K562 (cell line): Measurements from ENCODE around the gene SIDT2. TPM values are rescaled to one million over a fixed set of nuclear protein-coding genes. Genes with fewer than 3 reads are reported as not detected.

Experiments
- ATF1 ChIP-seq, 2 experiments: fragments of 450-650 bp in 1 of 2; IDR thresholded peaks; 2 replicates each; pipeline ENCODE4 v1.6.1; 2016; ENCODE audit warnings: missing compliant biosample characterization in 1 of 2, missing genetic modification characterization in 1 of 2
- CBFB ChIP-seq: sonication (generic); formaldehyde crosslinking; IDR thresholded peaks from 2 replicates; pipeline ENCODE4 v1.4.0; 2020; ENCODE audit warnings: mild to moderate bottlenecking, missing genetic modification reagents
- ETV5 ChIP-seq: sonication (generic); formaldehyde crosslinking; IDR thresholded peaks from 2 replicates; pipeline ENCODE4 v1.4.0; 2020; ENCODE audit warnings: low read depth, mild to moderate bottlenecking, missing genetic modification reagents
- HMGN3 ChIP-seq: IDR thresholded peaks from 2 replicates; pipeline ENCODE4 v1.6.1; 2011; ENCODE audit warnings: borderline replicate concordance, low read depth, mild to moderate bottlenecking, mixed read lengths, low read length; ENCODE audit not compliant: insufficient read length; ENCODE audit errors: extremely low read depth
- KDM5B ChIP-seq: fragments of 200-600 bp; sonication (generic); IDR thresholded peaks from 2 replicates; pipeline ENCODE4 v1.6.1; 2012; ENCODE audit warnings: low read depth, mild to moderate bottlenecking, moderate library complexity, low read length, control low read depth, inconsistent platforms; ENCODE audit not compliant: insufficient replicate concordance
- PHF20 ChIP-seq: fragments of 450-650 bp; IDR thresholded peaks from 2 replicates; pipeline ENCODE4 v1.6.1; 2018; ENCODE audit not compliant: partially characterized antibody
- PRPF4 ChIP-seq: fragments of 200-400 bp; formaldehyde crosslinking; IDR thresholded peaks from one replicate; pipeline ENCODE4 v1.6.1; 2017; ENCODE audit warnings: low read length, low read depth, mild to moderate bottlenecking; ENCODE audit not compliant: insufficient read depth, poor library complexity, severe bottlenecking
- PTRF ChIP-seq: fragments of 450-650 bp; IDR thresholded peaks from 2 replicates; pipeline ENCODE4 v1.6.1; 2016; ENCODE audit warnings: mild to moderate bottlenecking, missing genetic modification characterization, missing compliant biosample characterization
- SMARCC2 ChIP-seq: fragments of 450-650 bp; IDR thresholded peaks from 2 replicates; pipeline ENCODE4 v1.6.1; 2017; ENCODE audit warnings: antibody characterized with exemption, moderate library complexity, mild to moderate bottlenecking, low read depth
- TAF7 ChIP-seq: fragments of 450-650 bp; IDR thresholded peaks from 2 replicates; pipeline ENCODE4 v1.6.1; 2016; ENCODE audit warnings: missing genetic modification characterization, missing compliant biosample characterization
- polyA plus RNA-seq, 8 experiments: library from polyadenylated mRNA; depleted of rRNA in 4 of 8; stranded (reverse) in 5 of 8; unstranded in 3 of 8; fragments of >200 nt; fragmentation: Nextera tagmentation in 2 of 8; fragmentation: Illumina TruSeq in 1 of 8; extraction: Ambion mirVana in 2 of 8; extraction: Trizol in 1 of 8; gene quantifications; 2 replicates each; pipeline versions ENCODE4 v1.2.1 to v1.2.3, GENCODE V29; 2011 to 2014; ENCODE audit warnings: inconsistent platforms in 1 of 8, missing spikeins in 1 of 8
- total RNA-seq, 7 experiments: library from RNA; depleted of rRNA in 6 of 7; stranded (reverse); fragments of >200 nt in 6 of 7; fragmentation: Illumina TruSeq in 2 of 7; extraction: Trizol in 2 of 7; gene quantifications; 2 replicates each; pipeline versions ENCODE4 v1.2.1 to v1.2.3, GENCODE V29; 2011 to 2021; ENCODE audit warnings: low replicate concordance in 1 of 7
- TF ChIP-seq, protein P1 (sequence below): fragments of 450-650 bp; formaldehyde crosslinking; IDR thresholded peaks from 2 replicates; pipeline ENCODE4 v1.4.0; 2020; ENCODE audit warnings: mild to moderate bottlenecking, moderate library complexity
- TF ChIP-seq, protein P2 (sequence below): fragments of 450-650 bp; IDR thresholded peaks from 2 replicates; pipeline ENCODE4 v1.6.1; 2016; ENCODE audit warnings: low read depth, mild to moderate bottlenecking, moderate library complexity
- TF ChIP-seq, protein P3 (sequence below): fragments of 450-650 bp; IDR thresholded peaks from 2 replicates; pipeline ENCODE4 v1.6.1; 2016; ENCODE audit warnings: mild to moderate bottlenecking, moderate library complexity

Gene SIDT2
- total and polyA plus RNA-seq, 9 of the 15 experiments (the other 6 are each of a cell fraction or from before 2014, with no cell fraction given) = 2.4 to 20.2 (median 6.5) TPM

DNA sequence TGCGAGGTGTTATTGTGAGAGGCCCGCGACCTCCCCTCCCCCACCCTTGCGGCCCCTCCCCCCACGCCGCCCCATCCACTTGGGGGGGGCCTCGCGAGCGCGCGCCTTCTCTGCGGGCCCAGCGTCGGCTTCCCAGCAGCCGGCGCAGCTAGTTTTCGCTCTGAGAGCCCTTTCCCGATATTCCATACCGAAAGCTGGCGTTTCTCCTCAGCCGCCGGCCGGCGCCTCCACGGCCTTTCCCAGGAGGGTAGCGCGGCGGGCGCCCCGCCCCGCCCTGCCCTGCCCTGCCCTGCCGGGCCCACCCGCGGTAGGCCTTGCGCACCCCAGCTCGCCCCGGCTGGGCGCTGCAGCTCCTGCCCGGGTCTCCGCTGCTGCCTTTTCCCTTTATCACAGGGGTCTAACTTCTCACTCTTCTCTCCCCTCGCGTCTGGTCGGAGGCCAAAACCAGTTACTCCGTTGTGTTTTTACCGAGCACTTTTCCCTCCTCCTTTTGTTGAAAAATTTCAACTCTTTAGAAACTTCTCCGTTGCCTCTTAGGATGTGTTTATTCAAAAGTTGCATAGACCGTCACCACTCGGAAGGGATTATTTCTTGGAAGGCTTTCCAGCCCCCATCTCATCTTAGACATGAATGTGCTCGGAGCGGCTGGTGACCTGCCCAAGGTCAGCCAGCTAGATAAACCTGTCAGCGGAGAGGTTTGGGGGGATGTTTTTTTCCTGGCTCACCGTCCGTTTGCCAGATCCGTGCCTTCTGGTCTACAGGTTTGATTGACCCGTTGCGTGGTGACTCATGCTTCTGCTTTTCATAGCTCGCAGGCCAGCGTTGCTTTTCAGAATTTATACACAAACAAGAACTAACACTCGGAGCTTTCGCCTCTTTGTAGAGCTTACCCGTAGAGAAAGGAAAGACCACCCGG lies 33.8 kb upstream of the SIDT2 start (continued):
- TF ChIP-seq, protein P1, sequence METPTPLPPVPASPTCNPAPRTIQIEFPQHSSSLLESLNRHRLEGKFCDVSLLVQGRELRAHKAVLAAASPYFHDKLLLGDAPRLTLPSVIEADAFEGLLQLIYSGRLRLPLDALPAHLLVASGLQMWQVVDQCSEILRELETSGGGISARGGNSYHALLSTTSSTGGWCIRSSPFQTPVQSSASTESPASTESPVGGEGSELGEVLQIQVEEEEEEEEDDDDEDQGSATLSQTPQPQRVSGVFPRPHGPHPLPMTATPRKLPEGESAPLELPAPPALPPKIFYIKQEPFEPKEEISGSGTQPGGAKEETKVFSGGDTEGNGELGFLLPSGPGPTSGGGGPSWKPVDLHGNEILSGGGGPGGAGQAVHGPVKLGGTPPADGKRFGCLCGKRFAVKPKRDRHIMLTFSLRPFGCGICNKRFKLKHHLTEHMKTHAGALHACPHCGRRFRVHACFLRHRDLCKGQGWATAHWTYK (CRISPR knock-in tag) = no peak
- TF ChIP-seq, protein P2, sequence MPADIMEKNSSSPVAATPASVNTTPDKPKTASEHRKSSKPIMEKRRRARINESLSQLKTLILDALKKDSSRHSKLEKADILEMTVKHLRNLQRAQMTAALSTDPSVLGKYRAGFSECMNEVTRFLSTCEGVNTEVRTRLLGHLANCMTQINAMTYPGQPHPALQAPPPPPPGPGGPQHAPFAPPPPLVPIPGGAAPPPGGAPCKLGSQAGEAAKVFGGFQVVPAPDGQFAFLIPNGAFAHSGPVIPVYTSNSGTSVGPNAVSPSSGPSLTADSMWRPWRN = no peak
- TF ChIP-seq PTRF (tag) (no peak), KDM5B (no peak), HMGN3 (peak; percentile 54), PRPF4 (peak; percentile 93), TAF7 (tag) (no peak), PHF20 (no peak), ETV5 (CRISPR knock-in tag) (no peak), SMARCC2 (peak; percentile 41; the same call in 1 of the 2 replicates), CBFB (CRISPR knock-in tag) (no peak), ATF1 (CRISPR knock-in tag; IDR thresholded peaks at IDR 0.05) (no peak), ATF1 (tag; IDR thresholded peaks at IDR 0.05) (no peak)
- TF ChIP-seq, protein P3, sequence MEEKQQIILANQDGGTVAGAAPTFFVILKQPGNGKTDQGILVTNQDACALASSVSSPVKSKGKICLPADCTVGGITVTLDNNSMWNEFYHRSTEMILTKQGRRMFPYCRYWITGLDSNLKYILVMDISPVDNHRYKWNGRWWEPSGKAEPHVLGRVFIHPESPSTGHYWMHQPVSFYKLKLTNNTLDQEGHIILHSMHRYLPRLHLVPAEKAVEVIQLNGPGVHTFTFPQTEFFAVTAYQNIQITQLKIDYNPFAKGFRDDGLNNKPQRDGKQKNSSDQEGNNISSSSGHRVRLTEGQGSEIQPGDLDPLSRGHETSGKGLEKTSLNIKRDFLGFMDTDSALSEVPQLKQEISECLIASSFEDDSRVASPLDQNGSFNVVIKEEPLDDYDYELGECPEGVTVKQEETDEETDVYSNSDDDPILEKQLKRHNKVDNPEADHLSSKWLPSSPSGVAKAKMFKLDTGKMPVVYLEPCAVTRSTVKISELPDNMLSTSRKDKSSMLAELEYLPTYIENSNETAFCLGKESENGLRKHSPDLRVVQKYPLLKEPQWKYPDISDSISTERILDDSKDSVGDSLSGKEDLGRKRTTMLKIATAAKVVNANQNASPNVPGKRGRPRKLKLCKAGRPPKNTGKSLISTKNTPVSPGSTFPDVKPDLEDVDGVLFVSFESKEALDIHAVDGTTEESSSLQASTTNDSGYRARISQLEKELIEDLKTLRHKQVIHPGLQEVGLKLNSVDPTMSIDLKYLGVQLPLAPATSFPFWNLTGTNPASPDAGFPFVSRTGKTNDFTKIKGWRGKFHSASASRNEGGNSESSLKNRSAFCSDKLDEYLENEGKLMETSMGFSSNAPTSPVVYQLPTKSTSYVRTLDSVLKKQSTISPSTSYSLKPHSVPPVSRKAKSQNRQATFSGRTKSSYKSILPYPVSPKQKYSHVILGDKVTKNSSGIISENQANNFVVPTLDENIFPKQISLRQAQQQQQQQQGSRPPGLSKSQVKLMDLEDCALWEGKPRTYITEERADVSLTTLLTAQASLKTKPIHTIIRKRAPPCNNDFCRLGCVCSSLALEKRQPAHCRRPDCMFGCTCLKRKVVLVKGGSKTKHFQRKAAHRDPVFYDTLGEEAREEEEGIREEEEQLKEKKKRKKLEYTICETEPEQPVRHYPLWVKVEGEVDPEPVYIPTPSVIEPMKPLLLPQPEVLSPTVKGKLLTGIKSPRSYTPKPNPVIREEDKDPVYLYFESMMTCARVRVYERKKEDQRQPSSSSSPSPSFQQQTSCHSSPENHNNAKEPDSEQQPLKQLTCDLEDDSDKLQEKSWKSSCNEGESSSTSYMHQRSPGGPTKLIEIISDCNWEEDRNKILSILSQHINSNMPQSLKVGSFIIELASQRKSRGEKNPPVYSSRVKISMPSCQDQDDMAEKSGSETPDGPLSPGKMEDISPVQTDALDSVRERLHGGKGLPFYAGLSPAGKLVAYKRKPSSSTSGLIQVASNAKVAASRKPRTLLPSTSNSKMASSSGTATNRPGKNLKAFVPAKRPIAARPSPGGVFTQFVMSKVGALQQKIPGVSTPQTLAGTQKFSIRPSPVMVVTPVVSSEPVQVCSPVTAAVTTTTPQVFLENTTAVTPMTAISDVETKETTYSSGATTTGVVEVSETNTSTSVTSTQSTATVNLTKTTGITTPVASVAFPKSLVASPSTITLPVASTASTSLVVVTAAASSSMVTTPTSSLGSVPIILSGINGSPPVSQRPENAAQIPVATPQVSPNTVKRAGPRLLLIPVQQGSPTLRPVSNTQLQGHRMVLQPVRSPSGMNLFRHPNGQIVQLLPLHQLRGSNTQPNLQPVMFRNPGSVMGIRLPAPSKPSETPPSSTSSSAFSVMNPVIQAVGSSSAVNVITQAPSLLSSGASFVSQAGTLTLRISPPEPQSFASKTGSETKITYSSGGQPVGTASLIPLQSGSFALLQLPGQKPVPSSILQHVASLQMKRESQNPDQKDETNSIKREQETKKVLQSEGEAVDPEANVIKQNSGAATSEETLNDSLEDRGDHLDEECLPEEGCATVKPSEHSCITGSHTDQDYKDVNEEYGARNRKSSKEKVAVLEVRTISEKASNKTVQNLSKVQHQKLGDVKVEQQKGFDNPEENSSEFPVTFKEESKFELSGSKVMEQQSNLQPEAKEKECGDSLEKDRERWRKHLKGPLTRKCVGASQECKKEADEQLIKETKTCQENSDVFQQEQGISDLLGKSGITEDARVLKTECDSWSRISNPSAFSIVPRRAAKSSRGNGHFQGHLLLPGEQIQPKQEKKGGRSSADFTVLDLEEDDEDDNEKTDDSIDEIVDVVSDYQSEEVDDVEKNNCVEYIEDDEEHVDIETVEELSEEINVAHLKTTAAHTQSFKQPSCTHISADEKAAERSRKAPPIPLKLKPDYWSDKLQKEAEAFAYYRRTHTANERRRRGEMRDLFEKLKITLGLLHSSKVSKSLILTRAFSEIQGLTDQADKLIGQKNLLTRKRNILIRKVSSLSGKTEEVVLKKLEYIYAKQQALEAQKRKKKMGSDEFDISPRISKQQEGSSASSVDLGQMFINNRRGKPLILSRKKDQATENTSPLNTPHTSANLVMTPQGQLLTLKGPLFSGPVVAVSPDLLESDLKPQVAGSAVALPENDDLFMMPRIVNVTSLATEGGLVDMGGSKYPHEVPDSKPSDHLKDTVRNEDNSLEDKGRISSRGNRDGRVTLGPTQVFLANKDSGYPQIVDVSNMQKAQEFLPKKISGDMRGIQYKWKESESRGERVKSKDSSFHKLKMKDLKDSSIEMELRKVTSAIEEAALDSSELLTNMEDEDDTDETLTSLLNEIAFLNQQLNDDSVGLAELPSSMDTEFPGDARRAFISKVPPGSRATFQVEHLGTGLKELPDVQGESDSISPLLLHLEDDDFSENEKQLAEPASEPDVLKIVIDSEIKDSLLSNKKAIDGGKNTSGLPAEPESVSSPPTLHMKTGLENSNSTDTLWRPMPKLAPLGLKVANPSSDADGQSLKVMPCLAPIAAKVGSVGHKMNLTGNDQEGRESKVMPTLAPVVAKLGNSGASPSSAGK = no peak
